Ectodermal cell (in vitro differentiated cells): ENCODE data around the gene SP6.

Source experiments
- H3K27ac ChIP-seq: 2 replicates; pipeline ENCODE4 v1.7.0; 2013; ENCODE audit warnings: mild to moderate bottlenecking, low read depth, low read length; ENCODE audit not compliant: insufficient read depth, poor library complexity, severe bottlenecking
- H3K27me3 ChIP-seq: 2 replicates; pipeline ENCODE4 v1.7.0; 2013; ENCODE audit warnings: mild to moderate bottlenecking, low read length; ENCODE audit not compliant: insufficient read depth, control insufficient read depth, poor library complexity, severe bottlenecking
- H3K36me3 ChIP-seq: one replicate; pipeline ENCODE4 v1.7.0; 2013; ENCODE audit warnings: low read length; ENCODE audit not compliant: control insufficient read depth, insufficient read depth
- H3K4me1 ChIP-seq: one replicate; pipeline ENCODE4 v1.7.0; 2013; ENCODE audit warnings: low read length; ENCODE audit not compliant: control insufficient read depth, insufficient read depth
- H3K4me3 ChIP-seq: 2 replicates; pipeline ENCODE4 v1.7.0; 2013; ENCODE audit warnings: low read depth, low read length, control low read depth; ENCODE audit not compliant: insufficient read depth
- H3K9me3 ChIP-seq: 2 replicates; pipeline ENCODE4 v1.7.0; 2013; ENCODE audit warnings: mild to moderate bottlenecking, low read length, moderate library complexity; ENCODE audit not compliant: control insufficient read depth
- WGBS, 2 experiments: methylation state at CpG; one replicate each; pipeline ENCODE4 v1.1.7; 2013; ENCODE audit warnings: missing lambda C conversion rate in 2 of 2; 5-methylcytosine and 5-hydroxymethylcytosine counted together

SP6 gene

GRCh38 chr17:47867813-47868533 is 17.0 kb upstream of the SP6 start:
- H3K36me3 ChIP-seq = no peaks in the 10 kb centered on the region
- H3K27ac ChIP-seq = no peak overlapping the region
- peaks cover 33% of the 10 kb centered on the region for H3K4me1 ChIP-seq
- no peaks in the 10 kb centered on the region for H3K9me3 ChIP-seq
- 90 to 95% methylated on average over 11 of the region's 11 CpGs for WGBS, 2 experiments
- H3K27me3 ChIP-seq = peaks cover 15% of the 10 kb centered on the region
- no peak overlapping the region for H3K4me3 ChIP-seq

GRCh38 chr17:47866941-47867340 is 16.0 kb upstream of the SP6 start:
- no peaks in the 10 kb centered on the region for H3K9me3 ChIP-seq
- 89 to 92% methylated on average over 20 of the region's 20 CpGs for WGBS, 2 experiments
- no peak overlapping the region for H3K27ac ChIP-seq
- H3K36me3 ChIP-seq = no peaks in the 10 kb centered on the region
- H3K4me1 ChIP-seq = peaks cover 23% of the 10 kb centered on the region
- no peak overlapping the region for H3K4me3 ChIP-seq
- H3K27me3 ChIP-seq = peaks cover 7% of the 10 kb centered on the region

- Histone ChIP-seq H3K9me3 (no peaks in the 10 kb centered on the region), H3K4me3 (no peak overlapping the region), H3K27ac (no peak overlapping the region), H3K27me3 (no peaks in the 10 kb centered on the region), H3K4me1 (peaks cover 10% of the 10 kb centered on the region), H3K36me3 (no peaks in the 10 kb centered on the region)
- 90 to 91% methylated on average over 7 of the region's 7 CpGs for WGBS, 2 experiments
These were observed 13.8 kb upstream of the SP6 start for GRCh38 chr17:47864791-47865216.

DNA sequence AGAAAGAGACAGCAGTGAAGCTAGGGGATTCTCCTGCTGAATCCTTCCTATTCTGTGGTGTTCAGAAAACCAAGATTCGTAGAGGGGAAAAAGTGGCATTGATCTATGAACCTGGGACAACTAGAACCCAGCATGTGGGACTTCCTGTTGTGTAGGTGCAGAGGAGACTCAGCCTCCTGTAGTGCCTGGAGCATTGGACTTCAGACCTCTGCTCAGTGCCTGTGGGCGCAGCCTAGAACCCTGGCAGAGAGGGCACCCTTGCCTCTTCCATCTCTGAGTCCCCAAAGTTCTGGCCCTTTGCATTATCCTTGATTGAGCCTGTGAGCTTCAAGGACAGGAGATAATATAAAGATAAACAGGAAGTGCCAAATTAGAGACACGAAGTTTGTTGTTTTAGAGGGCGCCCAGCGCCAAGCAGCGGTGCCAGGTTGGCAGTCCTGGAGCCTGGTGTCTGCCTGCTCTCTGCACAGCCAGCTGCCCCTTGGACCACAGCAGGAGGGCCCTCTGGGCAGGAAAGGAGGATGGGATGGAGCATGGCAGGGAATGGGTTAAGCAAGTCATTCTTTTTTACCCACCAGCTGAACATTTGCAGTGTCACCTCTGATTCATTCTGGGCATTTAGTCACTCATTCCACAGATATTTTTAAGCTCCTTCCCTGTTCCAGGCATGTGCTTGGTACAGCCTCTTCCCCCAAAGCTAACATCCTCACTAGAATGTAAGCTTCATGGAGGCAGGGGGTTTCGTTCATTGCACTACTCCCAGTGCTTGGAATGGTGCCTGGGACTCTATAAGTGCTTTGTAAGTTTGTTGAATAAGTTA is 11.9 kb upstream of the SP6 start:
- Histone ChIP-seq H3K4me3 (no peak overlapping the region), H3K36me3 (no peaks in the 10 kb centered on the region), H3K27me3 (no peaks in the 10 kb centered on the region), H3K4me1 (no peaks in the 10 kb centered on the region), H3K27ac (no peak overlapping the region), H3K9me3 (no peaks in the 10 kb centered on the region)
- 93 to 94% methylated on average over 7 of the region's 7 CpGs for WGBS, 2 experiments

- Histone ChIP-seq H3K36me3 (no peaks in the 10 kb centered on the region), H3K27ac (no peak overlapping the region), H3K27me3 (peaks cover 7% of the 10 kb centered on the region), H3K9me3 (no peaks in the 10 kb centered on the region), H3K4me1 (no peaks in the 10 kb centered on the region), H3K4me3 (no peak overlapping the region)
- WGBS, 2 experiments = 90 to 99% methylated on average over 4 of the region's 5 CpGs
These were observed 9.4 kb upstream of the SP6 start for GRCh38 chr17:47860386-47860785.

- WGBS, 2 experiments = 68 to 73% methylated on average over 16 of the region's 16 CpGs
These were observed 6.8 kb upstream of the SP6 start for GRCh38 chr17:47857551-47858455.

DNA sequence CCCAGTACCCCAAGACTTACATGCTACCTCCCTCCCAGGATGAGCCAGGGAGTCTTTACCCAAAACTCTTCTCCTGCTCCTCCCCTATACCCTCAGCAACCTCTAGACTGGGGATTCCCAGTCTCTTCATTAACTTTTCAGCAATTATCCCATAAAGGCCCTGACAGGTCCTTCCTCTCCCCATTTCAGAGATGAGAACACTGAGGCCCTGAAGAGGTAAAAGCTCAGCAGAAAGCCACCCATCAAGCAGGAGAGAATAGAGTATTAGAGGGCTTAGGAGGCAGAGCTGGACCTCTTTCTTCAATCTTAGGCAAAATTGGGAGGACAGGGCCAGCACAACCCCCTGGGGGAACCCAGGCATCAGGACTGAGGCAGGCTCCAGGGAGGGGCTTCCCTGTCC is 5.9 kb upstream of the SP6 start:
- H3K4me1 ChIP-seq = peaks cover 16% of the 10 kb centered on the region
- no peak overlapping the region for H3K27ac ChIP-seq
- H3K4me3 ChIP-seq = no peak overlapping the region
- H3K9me3 ChIP-seq = no peaks in the 10 kb centered on the region
- H3K36me3 ChIP-seq = no peaks in the 10 kb centered on the region
- peaks cover 42% of the 10 kb centered on the region for H3K27me3 ChIP-seq

More at GRCh38 chr17:47857551-47858455, 6.8 kb upstream of the SP6 start:
- no peaks in the 10 kb centered on the region for H3K36me3 ChIP-seq
- no peak overlapping the region for H3K4me3 ChIP-seq
- no peaks in the 10 kb centered on the region for H3K9me3 ChIP-seq
- H3K4me1 ChIP-seq = peaks cover 7% of the 10 kb centered on the region
- H3K27ac ChIP-seq = no peak overlapping the region
- H3K27me3 ChIP-seq = peaks cover 33% of the 10 kb centered on the region

DNA sequence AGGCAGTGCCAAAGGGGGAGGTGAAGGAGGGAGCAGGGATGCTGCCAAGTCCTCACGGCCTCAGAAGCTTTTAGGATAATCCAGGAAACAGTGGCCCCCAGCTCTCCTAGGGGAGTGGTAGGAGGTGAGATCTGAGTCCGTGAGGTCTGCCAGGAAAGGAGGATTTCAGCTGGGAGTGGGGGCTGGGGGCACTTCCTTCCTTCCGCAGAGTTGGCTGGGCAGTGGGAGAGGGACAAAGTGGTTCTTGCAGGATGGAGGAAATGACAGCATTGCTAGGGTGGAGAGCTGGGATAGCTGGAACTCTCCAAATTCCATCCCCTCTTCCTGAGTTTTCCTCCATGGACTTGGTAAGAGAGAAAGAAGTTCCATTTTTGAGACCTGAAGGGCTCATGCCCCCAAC is 4.8 kb upstream of the SP6 start:
- no peaks in the 10 kb centered on the region for H3K36me3 ChIP-seq
- H3K27ac ChIP-seq = no peak overlapping the region
- H3K27me3 ChIP-seq = peaks cover 53% of the 10 kb centered on the region
- WGBS, 2 experiments = 67 to 78% methylated on average over 3 of the region's 3 CpGs
- no peaks in the 10 kb centered on the region for H3K9me3 ChIP-seq
- H3K4me3 ChIP-seq = no peak overlapping the region
- peaks cover 18% of the 10 kb centered on the region for H3K4me1 ChIP-seq

DNA sequence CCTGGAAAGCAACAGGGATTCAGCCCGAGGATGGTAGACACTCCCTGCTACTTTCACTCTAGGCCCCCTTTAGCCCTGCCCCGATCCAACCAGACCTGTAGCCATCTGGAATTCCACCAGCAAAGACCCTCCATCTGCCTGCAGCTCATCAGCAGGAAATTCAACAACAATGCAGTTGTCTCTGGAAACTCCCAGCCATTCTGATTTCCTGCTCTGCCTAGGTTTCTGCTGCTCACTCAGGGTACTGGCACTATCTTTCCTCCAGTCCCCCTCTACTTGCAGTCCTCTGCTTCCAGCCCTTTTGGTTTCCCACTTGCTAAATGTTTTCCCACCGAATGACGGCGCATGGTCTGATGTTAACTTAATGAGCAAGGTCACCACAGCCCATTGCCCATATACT is 2.7 kb upstream of the SP6 start:
- Histone ChIP-seq H3K27ac (no peak overlapping the region), H3K9me3 (no peaks in the 10 kb centered on the region), H3K36me3 (no peaks in the 10 kb centered on the region), H3K27me3 (peaks cover 75% of the 10 kb centered on the region), H3K4me1 (peaks cover 23% of the 10 kb centered on the region), H3K4me3 (no peak overlapping the region)
- WGBS, 2 experiments = 69 to 70% methylated on average over 5 of the region's 5 CpGs
